ENCODE measurements around the gene ATP6AP1.

Gene ATP6AP1

GRCh38 chrX:154443992-154444754 is 15.7 kb downstream of the ATP6AP1 start, which contains the start of gene FAM50A:
Gene FAM50A (plus strand): TSS chrX:154444141. CDS start chrX:154444236, 95 bp downstream.
- TF ChIP-seq HDGF (IDR thresholded peaks at IDR 0.05; ENCODE audit: borderline replicate concordance) (no peak), LEF1 (IDR thresholded peaks at IDR 0.05; ENCODE audit: borderline replicate concordance) (no peak), ARNT (IDR thresholded peaks at IDR 0.05) (0 out of 2 replicates have a peak, but pooled peaks have one; percentile 53), NFRKB (IDR thresholded peaks at IDR 0.05) (no peak)
- peak; percentile 90 for DNase-seq (ENCODE audit: extremely low spot score)
- CTCF ChIA-PET, result no interaction called here
- POLR2A ChIA-PET, result interaction anchor here (0.7 to 2.4 kb wide), 12 partner anchors 7 to 46 kb away, joined by 3 to 8 read pairs (median 4); partner anchors contain the start of genes ATP6AP1 and PLXNA3

GRCh38 chrX:154444755-154445246 is 16.3 kb downstream of the ATP6AP1 start:
- CTCF ChIA-PET, result no interaction called here
- no peak for DNase-seq (ENCODE audit: extremely low spot score)
- TF ChIP-seq SUZ12 (IDR thresholded peaks at IDR 0.05) (no peak), HDGF (IDR thresholded peaks at IDR 0.05; ENCODE audit: borderline replicate concordance) (peak; percentile 58; the same call in 1 of the 2 replicates), LEF1 (IDR thresholded peaks at IDR 0.05; ENCODE audit: borderline replicate concordance) (no peak), FOXK2 (IDR thresholded peaks at IDR 0.05) (no peak)
- POLR2A ChIA-PET, result interaction anchor here (0.7 to 2.4 kb wide), 9 partner anchors 9 to 47 kb away, joined by 3 to 8 read pairs (median 5); partner anchors contain the start of genes ATP6AP1, PLXNA3 and RPL10

GRCh38 chrX:154445776-154446175 is 17.3 kb downstream of the ATP6AP1 start:
- CTCF ChIA-PET, result no interaction called here
- no peak for DNase-seq (ENCODE audit: extremely low spot score)
- POLR2A ChIA-PET, result interaction anchor here (1.0 to 1.8 kb wide), 6 partner anchors 13 to 48 kb away, joined by 3 to 6 read pairs (median 4); partner anchors contain the start of gene RPL10
- no peak for TF ChIP-seq LEF1 (IDR thresholded peaks at IDR 0.05; ENCODE audit: borderline replicate concordance)
- TF ChIP-seq FOXK2 (IDR thresholded peaks at IDR 0.05), result no peak
- TF ChIP-seq HDGF (IDR thresholded peaks at IDR 0.05; ENCODE audit: borderline replicate concordance), result no peak
- no peak for TF ChIP-seq ELF4 (IDR thresholded peaks at IDR 0.05)
- TF ChIP-seq NFRKB (IDR thresholded peaks at IDR 0.05), result no peak
- no peak for TF ChIP-seq FOXM1 (IDR thresholded peaks at IDR 0.05; ENCODE audit: borderline replicate concordance)
- no peak for TF ChIP-seq SP1 (IDR thresholded peaks at IDR 0.05)
- no peak for TF ChIP-seq FOXA1 (IDR thresholded peaks at IDR 0.05)
- TF ChIP-seq ARNT (IDR thresholded peaks at IDR 0.05), result no peak
- no peak for TF ChIP-seq TARDBP (IDR thresholded peaks at IDR 0.05)
- TF ChIP-seq ZNF384 (IDR thresholded peaks at IDR 0.05), result no peak
- TF ChIP-seq L3MBTL2 (conservative IDR thresholded peaks at IDR 0.05), result no peak
- no peak for TF ChIP-seq PKNOX1 (IDR thresholded peaks at IDR 0.05)

- CTCF ChIA-PET, result no interaction called here
- TF ChIP-seq BHLHE40 (IDR thresholded peaks at IDR 0.05; ENCODE audit: borderline replicate concordance) (no peak), L3MBTL2 (conservative IDR thresholded peaks at IDR 0.05) (no peak), FOXA1 (IDR thresholded peaks at IDR 0.05) (no peak), ZNF384 (IDR thresholded peaks at IDR 0.05) (no peak), SP1 (IDR thresholded peaks at IDR 0.05) (no peak), ARNT (IDR thresholded peaks at IDR 0.05) (no peak), HDGF (IDR thresholded peaks at IDR 0.05; ENCODE audit: borderline replicate concordance) (no peak), ELF4 (IDR thresholded peaks at IDR 0.05) (no peak), SUZ12 (IDR thresholded peaks at IDR 0.05) (no peak), CTBP1 (IDR thresholded peaks at IDR 0.05; ENCODE audit: borderline replicate concordance) (no peak), LEF1 (IDR thresholded peaks at IDR 0.05; ENCODE audit: borderline replicate concordance) (no peak), PKNOX1 (IDR thresholded peaks at IDR 0.05) (no peak)
- POLR2A ChIA-PET, result interaction anchor here (1.0 to 1.6 kb wide), 4 partner anchors 13 to 56 kb away, joined by 3 to 4 read pairs (median 4); no protein-coding TSS in a partner anchor
- no peak for DNase-seq (ENCODE audit: extremely low spot score)
Measured at GRCh38 chrX:154446430-154446829, 18.0 kb downstream of the ATP6AP1 start.

DNA sequence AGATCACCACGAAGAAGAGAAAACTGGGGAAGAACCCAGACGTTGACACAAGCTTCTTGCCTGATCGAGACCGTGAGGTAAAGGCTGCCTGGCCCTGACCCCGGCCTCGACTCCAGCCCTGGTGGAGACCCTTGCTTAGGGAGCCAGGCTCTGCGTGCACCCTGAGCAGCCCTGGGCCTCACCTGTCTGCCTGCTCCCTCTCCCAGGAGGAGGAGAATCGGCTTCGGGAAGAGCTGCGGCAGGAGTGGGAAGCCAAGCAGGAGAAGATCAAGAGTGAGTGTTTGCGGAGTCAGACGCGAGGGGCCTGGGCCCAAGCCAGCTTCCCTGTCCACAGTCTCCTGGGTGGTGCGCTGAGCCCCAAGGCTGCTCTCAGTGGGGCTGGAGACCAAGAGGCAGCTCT is 20.0 kb downstream of the ATP6AP1 start:
- POLR2A ChIA-PET, result interaction anchor here (0.6 to 1.7 kb wide), 2 partner anchors 9 to 18 kb away, joined by 3 to 4 read pairs; no protein-coding TSS in a partner anchor
- DNase-seq (ENCODE audit: extremely low spot score), result no peak
- CTCF ChIA-PET, result interaction anchor here (0.9 kb wide), 1 partner anchor 13 kb away, joined by 3 read pairs; no protein-coding TSS in a partner anchor
- TF ChIP-seq SUZ12 (IDR thresholded peaks at IDR 0.05) (no peak), NFRKB (IDR thresholded peaks at IDR 0.05) (no peak), ZNF384 (IDR thresholded peaks at IDR 0.05) (no peak), CTBP1 (IDR thresholded peaks at IDR 0.05; ENCODE audit: borderline replicate concordance) (no peak), TARDBP (IDR thresholded peaks at IDR 0.05) (no peak), LEF1 (IDR thresholded peaks at IDR 0.05; ENCODE audit: borderline replicate concordance) (no peak), ARNT (IDR thresholded peaks at IDR 0.05) (no peak), HDGF (IDR thresholded peaks at IDR 0.05; ENCODE audit: borderline replicate concordance) (no peak), FOXM1 (IDR thresholded peaks at IDR 0.05; ENCODE audit: borderline replicate concordance) (no peak), FOXA1 (IDR thresholded peaks at IDR 0.05) (no peak), SP1 (IDR thresholded peaks at IDR 0.05) (no peak)

- ChIA-PET CTCF (no interaction called here), POLR2A (interaction anchor here (1.2 to 1.7 kb wide), 2 partner anchors 11 to 41 kb away, joined by 3 read pairs; partner anchors contain the start of gene SLC10A3)
- no peak for DNase-seq (ENCODE audit: extremely low spot score)
- TF ChIP-seq FOXK2 (IDR thresholded peaks at IDR 0.05) (no peak), ZNF384 (IDR thresholded peaks at IDR 0.05) (no peak), ELF4 (IDR thresholded peaks at IDR 0.05) (no peak), BHLHE40 (IDR thresholded peaks at IDR 0.05; ENCODE audit: borderline replicate concordance) (no peak), L3MBTL2 (conservative IDR thresholded peaks at IDR 0.05) (no peak), CTBP1 (IDR thresholded peaks at IDR 0.05; ENCODE audit: borderline replicate concordance) (no peak), ARNT (IDR thresholded peaks at IDR 0.05) (no peak), FOXM1 (IDR thresholded peaks at IDR 0.05; ENCODE audit: borderline replicate concordance) (no peak), SP1 (IDR thresholded peaks at IDR 0.05) (no peak), TARDBP (IDR thresholded peaks at IDR 0.05) (no peak), NFRKB (IDR thresholded peaks at IDR 0.05) (no peak), HDGF (IDR thresholded peaks at IDR 0.05; ENCODE audit: borderline replicate concordance) (no peak), FOXA1 (IDR thresholded peaks at IDR 0.05) (no peak), PKNOX1 (IDR thresholded peaks at IDR 0.05) (no peak), LEF1 (IDR thresholded peaks at IDR 0.05; ENCODE audit: borderline replicate concordance) (no peak), SUZ12 (IDR thresholded peaks at IDR 0.05) (no peak)
Measured at GRCh38 chrX:154449618-154450017, 21.1 kb downstream of the ATP6AP1 start.

All from HEK293T (cell line).